Measurements from ENCODE around the gene RGS3.

DNA sequence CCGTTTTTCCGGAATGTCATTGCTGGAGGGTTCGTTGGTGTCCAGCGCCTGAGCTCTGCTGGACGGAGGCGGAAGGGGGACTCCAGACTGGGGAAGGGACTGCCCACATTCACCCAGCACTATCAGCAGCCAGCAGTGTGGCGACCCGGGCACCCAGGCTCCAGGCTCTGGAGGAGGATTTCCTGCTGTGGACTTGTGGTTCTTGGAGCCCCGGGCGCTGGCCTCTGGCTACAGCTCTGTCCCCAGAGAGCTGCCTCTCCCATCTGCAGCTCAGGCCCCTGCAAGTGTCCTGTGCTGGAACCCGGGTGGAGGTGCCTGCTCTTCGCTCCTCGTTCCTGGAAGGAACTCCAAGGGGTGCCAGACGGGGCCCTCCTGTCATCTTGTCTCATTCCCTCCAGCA is 152.6 kb downstream of the RGS3 start:
- TF ChIP-seq, protein P1, sequence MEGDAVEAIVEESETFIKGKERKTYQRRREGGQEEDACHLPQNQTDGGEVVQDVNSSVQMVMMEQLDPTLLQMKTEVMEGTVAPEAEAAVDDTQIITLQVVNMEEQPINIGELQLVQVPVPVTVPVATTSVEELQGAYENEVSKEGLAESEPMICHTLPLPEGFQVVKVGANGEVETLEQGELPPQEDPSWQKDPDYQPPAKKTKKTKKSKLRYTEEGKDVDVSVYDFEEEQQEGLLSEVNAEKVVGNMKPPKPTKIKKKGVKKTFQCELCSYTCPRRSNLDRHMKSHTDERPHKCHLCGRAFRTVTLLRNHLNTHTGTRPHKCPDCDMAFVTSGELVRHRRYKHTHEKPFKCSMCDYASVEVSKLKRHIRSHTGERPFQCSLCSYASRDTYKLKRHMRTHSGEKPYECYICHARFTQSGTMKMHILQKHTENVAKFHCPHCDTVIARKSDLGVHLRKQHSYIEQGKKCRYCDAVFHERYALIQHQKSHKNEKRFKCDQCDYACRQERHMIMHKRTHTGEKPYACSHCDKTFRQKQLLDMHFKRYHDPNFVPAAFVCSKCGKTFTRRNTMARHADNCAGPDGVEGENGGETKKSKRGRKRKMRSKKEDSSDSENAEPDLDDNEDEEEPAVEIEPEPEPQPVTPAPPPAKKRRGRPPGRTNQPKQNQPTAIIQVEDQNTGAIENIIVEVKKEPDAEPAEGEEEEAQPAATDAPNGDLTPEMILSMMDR (IDR thresholded peaks at IDR 0.05), result no peak
- no peak for TF ChIP-seq POLR2A (IDR thresholded peaks at IDR 0.05)

Measured in sigmoid colon (tissue), 3 donors.